Rectal smooth muscle tissue (tissue), 1 donor: Measurements from ENCODE around the gene ARHGEF7.
"Not testable (repeated sequence)": the region's sequence is repeated elsewhere in the genome, so short reads cannot be mapped to it uniquely, and the experiment has no call there.

ENCODE experiments used
- H3K27ac ChIP-seq: one replicate; pipeline ENCODE4 v1.7.0; 2013; ENCODE audit warnings: low read depth, low read length, inconsistent platforms
- H3K27me3 ChIP-seq: one replicate; pipeline ENCODE4 v1.7.0; 2013; ENCODE audit warnings: low read length; ENCODE audit not compliant: control insufficient read depth, insufficient read depth
- H3K36me3 ChIP-seq: one replicate; pipeline ENCODE4 v1.7.0; 2013; ENCODE audit warnings: low read length; ENCODE audit not compliant: control insufficient read depth, insufficient read depth
- H3K4me1 ChIP-seq: one replicate; pipeline ENCODE4 v1.7.0; 2013; ENCODE audit warnings: low read length; ENCODE audit not compliant: control insufficient read depth, insufficient read depth
- H3K4me3 ChIP-seq: one replicate; pipeline ENCODE4 v1.7.0; 2013; ENCODE audit warnings: low read length
- H3K9ac ChIP-seq: one replicate; pipeline ENCODE4 v1.7.0; 2013; ENCODE audit warnings: low read length

Gene ARHGEF7

GRCh38 chr13:111181977-111182376 is 66.9 kb downstream of the ARHGEF7 start:
- Histone ChIP-seq H3K36me3 (no peaks in the 10 kb centered on the region), H3K4me1 (peaks cover 6% of the 10 kb centered on the region), H3K9ac (no peak overlapping the region), H3K27ac (no peak overlapping the region), H3K4me3 (no peak overlapping the region), H3K27me3 (no peaks in the 10 kb centered on the region)

- Histone ChIP-seq H3K36me3 (no peaks in the 10 kb centered on the region), H3K4me1 (peaks cover 12% of the 10 kb centered on the region), H3K9ac (no peak overlapping the region), H3K4me3 (no peak overlapping the region), H3K27ac (no peak overlapping the region), H3K27me3 (no peaks in the 10 kb centered on the region)
Measured at GRCh38 chr13:111183087-111183645, 68.1 kb downstream of the ARHGEF7 start.

DNA sequence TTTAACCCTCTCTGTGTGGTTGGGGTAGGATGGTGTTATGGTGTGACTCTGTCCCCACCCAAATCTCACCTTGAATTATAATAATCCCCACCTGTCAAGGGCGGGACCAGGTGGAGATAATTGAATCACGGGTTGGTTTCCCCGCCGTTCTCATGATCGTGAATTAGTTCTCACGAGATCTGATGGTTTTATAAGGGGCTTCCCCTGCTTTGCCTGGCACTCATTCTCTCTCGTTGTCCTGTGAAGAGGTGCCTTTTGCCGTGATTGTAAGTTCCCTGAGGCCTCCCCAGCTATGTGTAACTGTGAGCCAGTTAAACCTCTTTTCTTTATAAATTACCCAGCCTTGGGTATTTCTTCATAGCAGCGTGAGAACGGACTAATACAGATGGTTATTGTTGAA is 68.8 kb downstream of the ARHGEF7 start:
- Histone ChIP-seq H3K27ac (no peak overlapping the region), H3K4me1 (peaks cover 12% of the 10 kb centered on the region), H3K4me3 (no peak overlapping the region), H3K27me3 (no peaks in the 10 kb centered on the region), H3K36me3 (no peaks in the 10 kb centered on the region), H3K9ac (no peak overlapping the region)

DNA sequence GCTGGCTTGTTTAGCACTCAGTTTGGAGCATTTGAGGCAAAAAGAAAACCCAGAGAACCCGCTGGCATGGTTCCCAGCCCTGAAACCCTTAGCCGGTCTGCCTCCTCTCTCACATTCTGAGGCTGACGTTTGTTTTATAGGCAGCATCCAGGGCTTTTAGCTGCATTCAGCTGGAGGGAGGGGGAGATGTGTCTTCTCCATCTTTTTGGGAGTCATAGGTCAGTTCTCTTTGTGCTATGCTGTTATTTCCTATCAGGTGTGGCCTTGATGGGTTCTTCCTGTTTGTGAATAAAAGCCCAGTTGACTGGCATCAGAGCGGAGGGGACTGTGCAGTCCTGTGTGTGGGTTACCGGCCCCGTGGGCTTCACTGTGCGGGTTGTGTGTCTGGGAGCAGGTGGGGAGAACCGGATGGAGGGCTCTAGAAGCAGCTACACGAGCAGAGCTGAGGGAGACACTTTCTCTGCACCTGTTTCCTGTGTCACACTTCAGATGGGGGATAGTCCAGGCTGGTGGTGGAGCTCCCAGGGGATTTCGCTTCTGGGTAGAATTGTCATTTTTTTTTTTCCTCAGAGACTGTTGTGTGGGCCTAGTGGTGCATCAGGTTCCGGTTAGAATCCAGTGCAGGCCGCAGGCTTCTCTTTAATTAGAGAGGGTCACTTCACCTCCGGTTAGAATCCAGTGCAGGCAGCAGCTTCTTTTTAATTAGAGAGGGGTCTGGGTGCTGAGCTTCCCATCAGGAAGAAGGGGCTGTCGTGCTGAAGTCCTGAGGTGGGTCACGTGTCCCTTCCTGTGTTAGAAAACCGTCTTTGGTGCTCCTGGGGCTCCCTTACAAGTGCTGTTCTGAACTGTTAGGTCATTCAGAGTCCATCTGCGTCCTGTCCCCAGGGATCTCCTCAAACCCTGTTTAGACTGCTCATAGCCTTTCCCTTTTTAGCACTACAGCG is 69.6 kb downstream of the ARHGEF7 start:
- Histone ChIP-seq H3K4me3 (peak overlapping the region; percentile 19), H3K27me3 (no peaks in the 10 kb centered on the region), H3K4me1 (peaks cover 12% of the 10 kb centered on the region), H3K27ac (no peak overlapping the region), H3K36me3 (no peaks in the 10 kb centered on the region), H3K9ac (no peak overlapping the region)

GRCh38 chr13:111186305-111186935 is 71.3 kb downstream of the ARHGEF7 start:
- Histone ChIP-seq H3K4me3 (peak overlapping the region; percentile 29), H3K4me1 (peaks cover 12% of the 10 kb centered on the region), H3K9ac (no peak overlapping the region), H3K27ac (no peak overlapping the region), H3K36me3 (no peaks in the 10 kb centered on the region), H3K27me3 (no peaks in the 10 kb centered on the region)

DNA sequence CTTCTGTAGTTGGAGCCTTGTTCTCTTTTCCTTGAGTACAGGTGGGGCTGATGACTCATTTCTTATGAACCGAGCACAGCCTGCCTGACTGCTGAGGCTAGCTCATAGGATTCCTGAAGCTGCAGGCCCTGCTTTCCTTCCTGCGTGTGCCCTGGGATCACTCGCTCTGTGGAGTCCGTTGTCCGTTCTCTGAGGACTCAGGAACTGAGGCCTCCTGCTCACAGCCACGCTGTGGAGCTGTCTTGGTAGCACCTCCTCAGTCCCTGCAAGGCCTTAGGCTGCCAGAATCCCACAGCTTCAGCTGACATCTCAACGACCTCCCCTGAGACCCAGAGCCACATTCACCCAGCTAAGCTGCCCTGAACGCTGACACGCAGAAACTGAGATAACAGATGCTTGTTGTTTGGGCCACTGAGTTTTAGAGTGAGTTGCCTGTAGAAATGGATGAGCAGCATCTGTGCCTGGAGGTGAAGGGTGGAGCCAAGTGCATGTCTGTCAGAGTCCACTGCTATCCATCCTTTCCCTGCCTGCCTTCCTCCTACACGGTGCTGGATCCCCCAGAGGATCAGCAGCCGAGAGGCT is 72.9 kb downstream of the ARHGEF7 start:
- H3K4me3 ChIP-seq: no peak overlapping the region
- H3K9ac ChIP-seq: no peak overlapping the region
- H3K27ac ChIP-seq: no peak overlapping the region
- H3K36me3 ChIP-seq: no peaks in the 10 kb centered on the region
- H3K4me1 ChIP-seq: peaks cover 12% of the 10 kb centered on the region
- no peaks in the 10 kb centered on the region for H3K27me3 ChIP-seq

GRCh38 chr13:111189064-111189505 is 74.0 kb downstream of the ARHGEF7 start:
- not testable (repeated sequence) for H3K4me3 ChIP-seq, H3K27me3 ChIP-seq, H3K27ac ChIP-seq, H3K36me3 ChIP-seq, H3K9ac ChIP-seq
- H3K4me1 ChIP-seq: peaks cover 12% of the 10 kb centered on the region

DNA sequence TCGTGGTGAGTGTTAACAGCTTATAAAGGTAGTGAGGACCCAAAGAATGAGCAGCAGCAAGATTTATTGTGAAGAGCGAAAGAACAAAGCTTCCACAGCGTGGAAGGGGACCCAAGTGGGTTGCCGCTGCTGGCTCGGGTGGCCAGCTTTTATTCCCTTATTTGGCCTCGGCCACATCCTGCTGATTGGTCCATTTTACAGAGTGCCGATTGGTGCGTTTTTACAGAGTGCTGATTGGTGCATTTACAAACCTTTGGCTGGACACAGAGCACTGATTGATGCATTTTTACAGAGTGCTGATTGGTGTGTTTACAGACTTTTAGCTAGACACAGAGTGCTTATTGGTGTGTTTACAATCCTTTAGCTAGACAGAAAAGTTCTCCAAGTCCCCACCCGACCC is 74.4 kb downstream of the ARHGEF7 start:
- not testable (repeated sequence) for H3K9ac ChIP-seq, H3K4me3 ChIP-seq, H3K36me3 ChIP-seq, H3K27ac ChIP-seq, H3K27me3 ChIP-seq
- peaks cover 12% of the 10 kb centered on the region for H3K4me1 ChIP-seq

DNA sequence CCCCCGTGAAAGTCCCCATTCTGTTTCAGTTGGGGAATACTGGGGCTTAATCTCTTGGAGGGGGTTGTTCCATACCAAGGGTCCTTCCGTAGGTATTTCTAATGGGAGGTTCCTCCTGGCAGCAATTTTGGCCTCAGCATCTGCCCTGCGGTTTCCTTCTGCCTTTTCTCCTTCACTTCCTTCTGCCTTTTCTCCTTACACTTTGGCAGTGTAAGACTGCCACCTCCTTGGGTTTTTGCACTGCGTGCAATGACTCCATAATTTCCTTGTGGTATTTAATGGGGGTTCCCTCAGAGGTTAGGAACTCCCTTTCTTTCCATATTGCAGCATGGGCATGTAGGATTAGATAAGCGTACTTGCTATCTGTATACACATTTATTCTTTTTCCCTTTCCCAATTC is 78.1 kb downstream of the ARHGEF7 start:
- H3K4me3 ChIP-seq, H3K4me1 ChIP-seq, H3K9ac ChIP-seq, H3K36me3 ChIP-seq, H3K27me3 ChIP-seq, H3K27ac ChIP-seq: not testable (repeated sequence)

GRCh38 chr13:111194651-111195050 is 79.5 kb downstream of the ARHGEF7 start:
- not testable (repeated sequence) for H3K27me3 ChIP-seq, H3K36me3 ChIP-seq, H3K4me3 ChIP-seq, H3K4me1 ChIP-seq, H3K27ac ChIP-seq, H3K9ac ChIP-seq

DNA sequence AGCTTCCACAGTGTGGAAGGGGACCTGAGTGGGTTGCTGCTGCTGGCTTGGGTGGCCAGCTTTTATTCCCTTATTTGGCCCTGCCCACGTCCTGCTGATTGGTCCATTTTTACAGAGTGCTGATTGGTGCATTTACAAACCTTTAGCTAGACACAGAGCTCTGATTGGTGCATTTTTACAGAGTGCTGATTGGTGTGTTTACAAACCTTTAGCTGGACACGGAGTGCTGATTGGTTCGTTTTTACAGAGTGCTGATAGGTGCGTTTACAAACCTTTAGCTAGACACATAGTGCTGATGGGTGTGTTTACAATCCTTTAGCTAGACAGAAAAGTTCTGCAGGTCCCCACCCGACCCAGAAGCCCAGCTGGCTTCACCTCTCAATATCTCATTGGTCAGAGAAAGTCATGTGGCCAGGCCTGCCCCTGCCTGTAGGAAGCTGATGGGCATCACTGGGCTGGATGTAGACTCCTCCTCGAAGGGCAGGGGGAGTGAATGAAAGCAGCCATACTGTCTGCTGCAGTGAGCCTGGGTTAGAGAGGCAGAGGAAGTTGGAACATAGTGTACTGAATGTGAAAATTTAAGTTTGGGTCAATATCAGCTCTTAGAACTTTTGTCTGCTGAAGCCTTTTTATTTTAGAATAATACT is 83.7 kb downstream of the ARHGEF7 start:
- not testable (repeated sequence) for H3K9ac ChIP-seq, H3K4me3 ChIP-seq, H3K4me1 ChIP-seq, H3K36me3 ChIP-seq, H3K27me3 ChIP-seq, H3K27ac ChIP-seq

GRCh38 chr13:111201304-111201940 is 86.3 kb downstream of the ARHGEF7 start:
- no peak overlapping the region for H3K9ac ChIP-seq
- H3K4me3 ChIP-seq: no peak overlapping the region
- H3K27ac ChIP-seq: no peak overlapping the region
- H3K36me3 ChIP-seq: peaks cover 2% of the 10 kb centered on the region
- H3K4me1 ChIP-seq: peaks cover 4% of the 10 kb centered on the region
- no peaks in the 10 kb centered on the region for H3K27me3 ChIP-seq
